Hepatocyte (in vitro differentiated cells): ENCODE results near the gene AOAH. TPM values are rescaled to one million over a fixed set of nuclear protein-coding genes. Genes with fewer than 3 reads are reported as not detected.

Experiments used
- DNase-seq: peaks from one replicate; pipeline ENCODE4 v3.0.0-alpha.2; 2016; ENCODE audit warnings: low spot score
- H2AFZ ChIP-seq: fragments of 200-600 bp; sonication (generic); 2 replicates; pipeline ENCODE4 v1.6.0; 2016; ENCODE audit warnings: antibody characterized with exemption, mild to moderate bottlenecking
- H3K27ac ChIP-seq: fragments of 200-600 bp; sonication (generic); 2 replicates; pipeline ENCODE4 v1.5.1; 2016; ENCODE audit warnings: mild to moderate bottlenecking
- H3K27me3 ChIP-seq: fragments of 200-600 bp; sonication (generic); 2 replicates; pipeline ENCODE4 v1.6.1; 2016
- H3K36me3 ChIP-seq: fragments of 200-600 bp; sonication (generic); replicated peaks from 2 replicates; pipeline ENCODE4 v1.5.1; 2016; ENCODE audit warnings: low read depth; ENCODE audit not compliant: insufficient read depth
- H3K4me1 ChIP-seq: fragments of 200-600 bp; sonication (generic); 2 replicates; pipeline ENCODE4 v1.5.1; 2016; ENCODE audit warnings: mild to moderate bottlenecking, moderate library complexity; ENCODE audit not compliant: insufficient read depth
- H3K4me2 ChIP-seq: fragments of 200-600 bp; sonication (generic); 2 replicates; pipeline ENCODE4 v1.6.0; 2016
- H3K4me3 ChIP-seq: fragments of 200-600 bp; sonication (generic); 2 replicates; pipeline ENCODE4 v1.5.1; 2016; ENCODE audit warnings: mild to moderate bottlenecking
- H3K79me2 ChIP-seq: fragments of 200-600 bp; sonication (generic); 2 replicates; pipeline ENCODE4 v1.6.0; 2017; ENCODE audit warnings: mild to moderate bottlenecking
- H3K9me2 ChIP-seq: fragments of 200-600 bp; sonication (generic); replicated peaks from 2 replicates; pipeline ENCODE4 v1.6.0; 2017; ENCODE audit warnings: mild to moderate bottlenecking; ENCODE audit not compliant: insufficient read depth
- H3K9me3 ChIP-seq: fragments of 200-600 bp; sonication (generic); 2 replicates; pipeline ENCODE4 v1.5.1; 2016; ENCODE audit warnings: low read depth, mild to moderate bottlenecking
- H4K20me1 ChIP-seq: fragments of 200-600 bp; sonication (generic); 2 replicates; pipeline ENCODE4 v1.6.0; 2016; ENCODE audit warnings: mild to moderate bottlenecking; ENCODE audit not compliant: insufficient read depth, poor library complexity, severe bottlenecking
- CTCF ChIP-seq: fragments of 200-600 bp; sonication (generic); IDR thresholded peaks from 2 replicates; pipeline ENCODE4 v1.5.1; 2016; ENCODE audit warnings: antibody characterized with exemption, mild to moderate bottlenecking; ENCODE audit not compliant: poor library complexity
- EZH2 ChIP-seq: fragments of 200-600 bp; sonication (generic); IDR thresholded peaks from 2 replicates; pipeline ENCODE4 v1.6.1; 2016; ENCODE audit warnings: antibody characterized with exemption, mild to moderate bottlenecking, borderline replicate concordance
- EZH2phosphoT487 ChIP-seq: fragments of 200-600 bp; sonication (generic); IDR thresholded peaks from one replicate; pipeline ENCODE4 v1.6.1; 2018; ENCODE audit warnings: antibody characterized with exemption, mild to moderate bottlenecking, low read depth, moderate library complexity; ENCODE audit not compliant: unreplicated experiment, severe bottlenecking
- WGBS: methylation state at CpG from one replicate; pipeline ENCODE4 v1.1.6; 2016; ENCODE audit warnings: low lambda C conversion rate; ENCODE audit errors: missing lambda C conversion rate; 5-methylcytosine and 5-hydroxymethylcytosine counted together
- polyA plus RNA-seq: library from polyadenylated mRNA; unstranded; fragments of >200 nt; fragmentation: Nextera tagmentation; extraction: Ambion mirVana; gene quantifications from 2 replicates; pipeline ENCODE4 v1.2.1, GENCODE V29; 2016
- total RNA-seq: library from RNA; depleted of rRNA; stranded (reverse); fragments of >200 nt; gene quantifications from 2 replicates; pipeline ENCODE4 v1.2.3, GENCODE V29; 2014

The AOAH gene
- total and polyA plus RNA-seq, 2 experiments from 2014 or later, result 2.4 to 3.9 TPM

DNA sequence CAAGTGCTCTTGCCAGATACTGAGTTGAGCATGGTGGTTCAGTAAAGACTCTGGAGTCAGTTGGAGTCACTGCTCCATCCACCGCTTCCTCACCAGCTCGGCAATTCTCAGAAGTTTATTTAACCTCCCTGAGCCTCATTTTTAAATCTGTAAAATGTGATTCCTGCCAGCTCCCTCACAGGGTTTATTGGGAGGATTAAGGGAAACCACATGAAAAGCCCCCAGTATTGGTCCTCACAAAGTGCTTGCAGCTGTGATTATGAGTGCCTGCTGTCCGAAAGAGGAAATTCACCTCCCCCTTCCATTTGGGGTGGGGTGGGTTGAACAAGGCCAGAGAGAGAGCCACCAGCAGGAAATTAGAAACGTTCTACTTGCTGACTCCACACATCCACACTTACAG lies 99.0 kb downstream of the AOAH start:
- Histone ChIP-seq H3K36me3 (no peaks in the 10 kb centered on the region), H3K27ac (no peak overlapping the region), H3K27me3 (no peaks in the 10 kb centered on the region), H3K4me3 (no peak overlapping the region), H3K4me2 (no peak overlapping the region), H2AFZ (no peak overlapping the region), H3K9me2 (no peaks in the 10 kb centered on the region), H4K20me1 (no peaks in the 10 kb centered on the region), H3K9me3 (no peaks in the 10 kb centered on the region), H3K4me1 (no peaks in the 10 kb centered on the region), H3K79me2 (no peaks in the 10 kb centered on the region)
- WGBS, result 42% methylated on average over 4 of the region's 4 CpGs
- no peak for TF ChIP-seq EZH2
- no peak for TF ChIP-seq CTCF
- TF ChIP-seq EZH2phosphoT487, result no peak
- DNase-seq, result no peak

GRCh38 chr7:36623247-36623646 lies 101.0 kb downstream of the AOAH start:
- 94% methylated on average over 1 of the region's 1 CpG for WGBS

GRCh38 chr7:36621396-36621795 lies 102.9 kb downstream of the AOAH start:
- H3K9me3 ChIP-seq, result no peaks in the 10 kb centered on the region
- H3K4me3 ChIP-seq, result no peak overlapping the region
- no peaks in the 10 kb centered on the region for H3K36me3 ChIP-seq
- no peak overlapping the region for H3K4me2 ChIP-seq
- no peaks in the 10 kb centered on the region for H3K27me3 ChIP-seq
- no peak overlapping the region for H3K27ac ChIP-seq
- no peaks in the 10 kb centered on the region for H3K9me2 ChIP-seq
- no peak for DNase-seq
- 72% methylated on average over 10 of the region's 10 CpGs for WGBS
- H3K4me1 ChIP-seq, result no peaks in the 10 kb centered on the region
- no peaks in the 10 kb centered on the region for H3K79me2 ChIP-seq
- TF ChIP-seq EZH2phosphoT487, result no peak
- no peak for TF ChIP-seq EZH2
- TF ChIP-seq CTCF, result no peak
- no peak overlapping the region for H2AFZ ChIP-seq
- H4K20me1 ChIP-seq, result no peaks in the 10 kb centered on the region

More at GRCh38 chr7:36623247-36623646, 101.0 kb downstream of the AOAH start:
- no peaks in the 10 kb centered on the region for H4K20me1 ChIP-seq
- H3K27ac ChIP-seq, result no peak overlapping the region
- H3K4me3 ChIP-seq, result no peak overlapping the region
- no peaks in the 10 kb centered on the region for H3K4me1 ChIP-seq
- no peaks in the 10 kb centered on the region for H3K27me3 ChIP-seq
- H3K36me3 ChIP-seq, result no peaks in the 10 kb centered on the region
- H3K79me2 ChIP-seq, result no peaks in the 10 kb centered on the region
- H3K9me2 ChIP-seq, result no peaks in the 10 kb centered on the region
- H3K9me3 ChIP-seq, result no peaks in the 10 kb centered on the region
- TF ChIP-seq CTCF (no peak), EZH2 (no peak), EZH2phosphoT487 (no peak)
- H2AFZ ChIP-seq, result no peak overlapping the region
- H3K4me2 ChIP-seq, result no peak overlapping the region
- DNase-seq, result no peak
